ENCODE results near the gene MAGEF1.

The MAGEF1 gene

GRCh38 chr3:184669578-184669977, 42.3 kb downstream of the MAGEF1 start:
- DNase-seq (ENCODE audit: low read depth, low spot score), result no peak

GRCh38 chr3:184666442-184666841, 45.4 kb downstream of the MAGEF1 start:
- DNase-seq (ENCODE audit: low read depth, low spot score), result no peak

- no peak for DNase-seq (ENCODE audit: low read depth, low spot score)
Observed at GRCh38 chr3:184665101-184665500, 46.8 kb downstream of the MAGEF1 start.

GRCh38 chr3:184663756-184664155, 48.1 kb downstream of the MAGEF1 start:
- no peak for DNase-seq (ENCODE audit: low read depth, low spot score)

- no peak for DNase-seq (ENCODE audit: low read depth, low spot score)
Observed at GRCh38 chr3:184663356-184663755, 48.5 kb downstream of the MAGEF1 start.

- no peak for DNase-seq (ENCODE audit: low read depth, low spot score)
Observed at GRCh38 chr3:184662187-184662586, 49.7 kb downstream of the MAGEF1 start.

- DNase-seq (ENCODE audit: low read depth, low spot score), result no peak
Observed at GRCh38 chr3:184660931-184661330, 50.9 kb downstream of the MAGEF1 start.
